HG03575 (cell line): Measurements from ENCODE around the gene SEMA3C.

Source experiments
- ATAC-seq: cut with Tn5 transposase; IDR thresholded peaks from one replicate; pipeline ENCODE4 v1.9.1; 2021; ENCODE audit not compliant: unreplicated experiment, insufficient number of reproducible peaks, low FRiP score; ENCODE audit errors: extremely low read depth

SEMA3C gene

DNA sequence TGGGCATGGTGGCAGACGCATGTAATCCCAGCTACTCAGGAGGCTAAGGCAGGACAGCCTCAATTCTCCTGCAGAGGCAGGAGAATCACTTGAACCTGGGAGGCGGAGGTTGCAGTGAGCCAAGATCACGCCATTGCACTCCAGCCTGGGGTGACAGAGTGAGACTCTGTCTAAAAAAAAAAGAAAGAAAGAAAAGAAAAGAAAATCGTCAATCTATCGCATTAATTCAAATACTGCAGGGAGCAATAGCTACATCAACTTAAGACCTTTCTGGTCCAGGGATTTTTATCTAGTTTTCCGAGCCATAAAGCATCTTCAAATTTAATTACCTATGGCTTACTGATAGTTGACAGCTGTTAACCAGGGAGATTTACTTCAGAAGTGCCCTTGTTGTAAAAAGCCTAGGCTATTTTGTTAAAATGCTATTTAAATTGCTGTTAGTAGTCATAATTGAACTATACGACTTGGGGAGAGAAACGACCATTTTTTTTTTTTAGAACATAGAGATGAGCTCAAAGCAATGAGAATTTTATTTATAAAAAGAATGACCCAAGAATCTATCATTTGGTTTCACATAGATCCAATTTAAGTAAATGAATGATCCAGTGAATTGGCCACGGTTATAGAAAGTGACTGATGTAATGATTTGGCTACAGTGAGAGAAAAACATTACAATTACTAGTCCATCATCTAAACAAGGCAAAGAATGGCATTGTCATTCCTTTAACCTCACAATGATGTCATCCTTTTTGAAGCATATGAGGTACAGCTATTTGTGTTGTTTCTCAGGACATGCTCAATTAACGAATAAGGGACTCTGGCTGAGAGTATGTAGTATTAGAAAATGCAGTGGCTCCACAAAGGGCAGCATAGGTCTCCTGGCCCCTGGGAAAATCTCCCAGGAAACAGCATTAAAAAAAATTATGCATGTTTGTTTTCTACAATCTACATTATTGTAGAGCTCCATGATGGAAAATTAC, 85.3 kb downstream of the SEMA3C start:
- ATAC-seq: no peak

GRCh38 chr7:80832006-80832405, 86.8 kb downstream of the SEMA3C start:
- ATAC-seq: no peak

GRCh38 chr7:80830584-80831285, 88.1 kb downstream of the SEMA3C start:
- ATAC-seq: no peak

DNA sequence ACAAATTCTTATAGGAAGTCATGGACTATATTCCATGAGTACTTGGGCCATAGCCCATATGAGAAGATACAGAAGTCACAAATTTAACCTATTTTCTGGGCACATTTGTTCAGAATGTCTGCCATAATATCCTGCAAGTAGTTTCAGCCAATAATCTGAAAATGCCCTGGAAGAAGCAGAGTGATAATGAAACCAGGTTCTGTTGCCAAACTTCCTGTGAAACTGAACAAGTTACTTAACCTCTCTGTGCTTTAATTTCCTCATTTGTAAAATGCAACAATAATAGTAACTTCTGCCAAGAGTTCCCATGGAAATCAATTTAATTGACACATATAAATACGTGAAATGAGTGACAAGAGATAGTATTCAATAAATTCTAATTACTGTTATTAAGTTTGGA, 88.8 kb downstream of the SEMA3C start:
- ATAC-seq: no peak

- no peak for ATAC-seq
These were observed 89.3 kb downstream of the SEMA3C start for GRCh38 chr7:80829527-80829926.

DNA sequence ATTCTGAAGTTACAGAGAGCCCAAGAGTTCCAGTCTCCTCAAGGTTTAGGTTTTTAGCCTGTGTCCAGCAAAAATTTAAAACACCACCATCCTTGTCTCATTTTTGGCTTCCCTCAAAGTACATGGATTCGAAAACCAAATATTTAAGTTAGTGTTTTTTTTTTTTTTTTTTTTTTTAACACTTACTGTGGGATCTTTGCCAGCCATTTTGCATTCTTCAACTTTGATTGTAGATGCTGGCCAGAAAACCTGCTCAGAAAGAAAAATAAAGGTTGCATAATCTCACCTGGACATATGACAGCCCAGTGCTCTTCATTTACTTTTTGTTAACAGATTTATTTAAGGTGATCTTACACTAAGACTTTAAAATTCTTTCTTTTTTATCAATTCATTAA, 91.6 kb downstream of the SEMA3C start:
- ATAC-seq: no peak

DNA sequence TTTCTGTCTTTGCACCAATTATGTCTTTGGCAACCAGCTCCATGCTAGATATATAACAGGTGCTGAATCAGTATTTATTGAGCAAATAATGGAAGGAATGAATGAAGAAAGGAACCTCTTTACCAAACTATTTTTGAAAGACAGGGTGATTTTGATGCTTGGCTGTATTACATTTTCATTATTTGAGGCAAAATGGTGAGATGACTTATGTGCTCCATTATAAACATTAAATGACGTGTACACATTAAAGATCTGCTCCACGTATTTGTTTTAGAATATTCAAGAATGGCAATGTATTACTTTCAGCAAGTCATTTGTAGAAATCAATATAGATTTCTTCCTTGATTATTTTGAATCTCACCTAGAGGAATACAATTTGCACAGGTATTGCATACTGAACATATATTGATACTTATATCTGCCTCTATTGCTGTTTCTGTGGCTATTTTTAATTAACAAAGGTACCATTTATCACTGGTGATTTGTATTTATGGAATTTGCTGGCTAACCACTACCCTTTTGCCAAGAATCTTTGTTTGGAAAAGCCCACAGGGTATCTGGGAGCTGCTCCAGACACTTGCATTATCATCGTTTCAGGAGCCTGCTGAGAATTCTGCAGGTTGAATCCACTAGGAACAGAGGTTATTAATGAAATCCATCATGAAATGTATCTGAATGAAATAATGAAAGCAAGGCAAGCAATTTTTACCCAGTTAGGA, 92.2 kb downstream of the SEMA3C start:
- no peak for ATAC-seq

- ATAC-seq: no peak
These were observed 93.4 kb downstream of the SEMA3C start for GRCh38 chr7:80825499-80825898.

GRCh38 chr7:80824253-80824652, 94.6 kb downstream of the SEMA3C start:
- ATAC-seq: no peak

DNA sequence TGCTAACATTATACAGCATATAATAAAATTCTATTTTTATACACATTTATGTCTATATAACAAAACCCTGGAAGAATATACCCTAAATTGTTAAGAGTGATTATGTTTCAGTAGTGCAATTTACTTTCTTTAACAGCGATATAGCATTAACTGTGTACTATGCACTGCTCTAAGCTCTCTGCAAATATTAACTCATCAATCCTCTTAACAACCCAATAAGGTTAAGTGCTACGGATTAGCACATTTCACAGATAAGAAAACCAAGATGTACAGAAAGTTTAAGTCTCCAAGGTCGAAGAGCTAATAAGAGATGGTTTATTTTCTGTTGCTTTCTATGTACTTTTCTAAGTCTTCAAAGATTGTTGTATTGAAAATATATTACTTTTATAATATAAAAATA, 95.8 kb downstream of the SEMA3C start:
- no peak for ATAC-seq

DNA sequence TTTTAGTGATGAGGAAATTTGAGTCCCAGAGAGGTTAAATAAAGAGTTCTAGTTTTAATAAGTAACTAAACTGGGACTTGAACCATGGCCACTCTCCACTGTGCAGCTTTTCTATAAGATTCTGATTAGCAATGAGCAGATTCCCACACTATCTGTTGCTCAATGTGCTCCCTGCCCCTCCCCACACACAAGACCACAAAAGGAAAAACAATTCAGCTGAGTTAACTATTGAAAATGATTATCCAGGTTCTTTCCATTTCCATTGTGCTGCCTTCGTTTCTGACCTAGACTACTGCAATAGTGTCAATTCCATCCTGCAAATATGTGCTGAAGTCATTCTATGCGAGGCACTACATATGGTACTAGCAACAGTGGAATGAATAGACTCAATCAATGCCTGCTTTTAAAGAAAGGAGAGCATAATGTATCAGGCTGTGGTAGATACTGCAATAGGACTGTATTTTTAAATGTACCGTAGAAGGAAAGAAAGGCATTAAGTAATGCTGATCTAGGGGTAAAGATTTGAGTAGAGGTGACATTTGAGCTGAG, 97.0 kb downstream of the SEMA3C start:
- no peak for ATAC-seq

DNA sequence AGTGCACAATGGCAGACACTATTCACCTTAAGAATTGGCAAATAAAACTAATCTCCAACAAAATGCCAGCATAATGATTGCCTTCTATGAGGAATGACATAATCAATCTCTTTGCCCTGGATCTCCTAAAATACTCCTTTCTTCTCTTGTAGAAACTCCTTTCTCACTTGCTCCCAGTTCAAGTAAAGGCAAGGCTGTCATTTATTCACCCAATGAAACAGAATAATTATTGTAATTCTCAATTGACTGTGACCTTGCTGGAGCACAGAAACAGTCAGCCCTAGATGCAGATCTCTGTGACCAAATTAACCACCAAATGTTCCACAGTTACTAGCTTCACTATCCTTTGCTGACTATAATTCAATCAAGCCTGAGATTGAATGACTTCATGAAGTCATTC, 99.3 kb downstream of the SEMA3C start:
- no peak for ATAC-seq

GRCh38 chr7:80818181-80818580, 100.7 kb downstream of the SEMA3C start:
- no peak for ATAC-seq

DNA sequence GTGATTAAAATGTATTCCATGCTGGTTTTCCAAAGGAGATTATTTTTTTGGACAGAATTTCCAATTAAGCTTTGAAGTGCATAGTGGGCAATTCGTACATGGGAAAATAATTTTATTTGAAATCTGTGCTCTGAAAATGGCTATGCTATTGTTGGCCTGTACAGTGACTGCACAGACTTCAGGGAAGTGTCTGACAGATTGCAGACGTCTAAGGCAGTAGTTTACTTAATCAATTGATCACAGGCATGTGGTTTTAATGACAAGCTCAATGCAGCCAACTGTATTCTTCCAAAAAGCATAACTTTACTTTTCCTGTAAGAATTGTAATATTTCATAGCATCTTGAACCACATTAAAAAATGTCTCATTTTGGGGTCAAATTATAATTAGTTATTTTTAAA, 102.0 kb downstream of the SEMA3C start:
- no peak for ATAC-seq

- ATAC-seq: no peak
These were observed 103.1 kb downstream of the SEMA3C start for GRCh38 chr7:80815733-80816132.

DNA sequence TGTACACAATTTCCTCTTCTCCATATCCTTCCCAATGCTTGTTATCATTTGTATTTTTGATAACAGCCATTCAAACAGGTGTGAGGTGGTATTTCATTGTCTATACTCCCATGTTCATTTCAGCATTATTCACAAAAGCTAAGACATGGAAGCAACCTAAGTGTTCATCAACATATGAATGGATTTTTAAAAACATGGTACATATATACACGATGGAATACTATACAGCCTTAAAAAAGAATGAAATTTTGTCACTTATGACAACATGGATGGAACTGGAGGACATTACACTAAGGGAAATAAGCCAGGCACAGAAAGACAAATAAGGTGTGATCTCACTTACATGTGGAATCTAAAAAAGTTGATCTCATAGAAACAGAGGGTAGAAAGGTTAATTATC, 109.3 kb downstream of the SEMA3C start:
- ATAC-seq: no peak

DNA sequence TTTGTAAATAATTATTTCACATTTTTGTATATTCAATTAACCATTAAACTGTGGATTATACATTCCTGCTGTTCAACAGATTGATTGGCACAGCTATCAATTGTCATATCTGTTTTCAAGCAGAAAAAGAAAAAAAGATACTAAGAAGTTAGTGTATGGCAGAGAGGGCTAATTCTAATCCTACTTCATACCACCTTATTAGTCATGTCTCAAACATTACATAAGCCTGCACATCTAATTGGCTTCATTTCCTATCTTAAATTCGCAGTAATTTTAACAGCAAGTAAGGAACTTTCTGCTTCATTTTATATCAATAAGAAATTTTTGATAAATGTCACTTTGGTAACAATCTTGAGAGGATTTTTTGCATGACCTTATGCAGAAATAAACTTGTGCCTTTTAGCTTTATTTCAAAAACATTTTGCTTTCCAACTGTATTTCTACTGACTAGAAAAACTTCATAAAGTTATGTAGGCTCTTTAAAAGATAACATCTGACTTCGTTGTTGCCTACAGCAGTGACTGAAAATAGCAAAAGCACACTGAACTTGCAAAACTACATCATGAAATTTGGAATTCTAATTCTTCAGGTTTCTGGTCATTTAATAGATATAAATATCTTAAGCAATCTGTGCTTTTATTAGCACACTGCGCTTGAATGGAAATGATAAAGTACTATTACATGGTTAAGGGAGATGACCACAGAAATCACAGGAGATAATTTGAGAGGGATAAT, 111.5 kb downstream of the SEMA3C start:
- no peak for ATAC-seq

- ATAC-seq: no peak
These were observed 112.2 kb downstream of the SEMA3C start for GRCh38 chr7:80806663-80807062.

DNA sequence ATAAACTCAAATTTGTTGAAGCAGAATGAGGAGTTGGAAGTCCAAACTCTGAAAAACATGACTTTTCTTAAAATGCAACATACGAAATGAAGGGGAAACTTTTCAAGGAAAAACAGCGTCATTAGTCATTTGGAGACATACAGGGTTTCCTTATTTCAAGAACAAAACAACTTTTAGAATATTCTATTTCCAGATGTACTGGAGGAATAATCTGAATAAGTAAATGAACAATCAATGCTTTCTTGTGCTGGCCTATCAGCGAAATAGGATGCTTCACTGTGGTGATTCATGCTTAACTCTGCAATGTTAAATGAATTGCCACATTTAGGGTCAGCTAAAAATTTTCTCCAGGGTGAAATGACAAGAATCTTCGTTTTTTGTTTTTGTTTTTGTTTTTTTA, 114.3 kb downstream of the SEMA3C start:
- no peak for ATAC-seq
